ENCODE results near the gene INSIG2.

DNA sequence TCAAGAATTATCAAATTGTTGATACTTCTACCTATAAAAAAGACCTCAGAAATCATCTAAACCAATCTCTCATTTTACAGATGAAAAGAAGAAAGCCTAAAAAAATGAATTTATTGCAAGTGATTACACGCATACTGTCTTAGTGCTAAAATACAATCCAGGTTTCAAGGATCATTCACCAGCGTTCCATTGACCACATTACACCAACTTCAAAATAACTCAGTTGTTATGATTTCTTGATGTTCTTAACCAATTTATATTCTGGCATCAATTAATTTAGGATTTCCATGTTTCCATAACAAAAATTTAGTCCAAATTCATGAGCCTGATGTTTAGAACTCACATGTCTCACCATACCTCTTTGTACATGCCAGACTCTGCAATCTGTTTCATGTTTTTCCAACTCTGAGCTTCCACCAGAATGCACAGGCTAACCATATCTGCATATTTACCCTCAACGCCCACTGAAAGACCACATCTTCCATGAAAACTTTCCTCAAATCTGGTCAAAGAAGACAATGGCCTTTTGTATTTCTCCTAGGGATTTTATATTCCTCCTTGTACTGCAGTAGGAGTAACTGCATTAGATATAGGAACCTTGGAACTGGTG is 2.1 kb upstream of the INSIG2 start:
- TF ChIP-seq POLR2A (IDR thresholded peaks at IDR 0.05; ENCODE audit: low read depth, low read length) = no peak
- TF ChIP-seq, protein P1, sequence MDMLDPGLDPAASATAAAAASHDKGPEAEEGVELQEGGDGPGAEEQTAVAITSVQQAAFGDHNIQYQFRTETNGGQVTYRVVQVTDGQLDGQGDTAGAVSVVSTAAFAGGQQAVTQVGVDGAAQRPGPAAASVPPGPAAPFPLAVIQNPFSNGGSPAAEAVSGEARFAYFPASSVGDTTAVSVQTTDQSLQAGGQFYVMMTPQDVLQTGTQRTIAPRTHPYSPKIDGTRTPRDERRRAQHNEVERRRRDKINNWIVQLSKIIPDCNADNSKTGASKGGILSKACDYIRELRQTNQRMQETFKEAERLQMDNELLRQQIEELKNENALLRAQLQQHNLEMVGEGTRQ (IDR thresholded peaks at IDR 0.05; ENCODE audit: low read depth, low read length) = no peak
